H1 (cell line): ENCODE data around the gene HK1. TPM values are rescaled to one million over a fixed set of nuclear protein-coding genes. Genes with fewer than 3 reads are reported as not detected.
A peak's percentile ranks its signal among the peaks of the same experiment; 100 is the strongest.

Experiments used
- CTCF ChIA-PET: fragments of 300-600 bp; sonication (Branson Sonifier 250); formaldehyde crosslinking; loops from one replicate; lab custom pipeline; 2021; ENCODE audit not compliant: partially characterized antibody; lab: Charles Lee
- POLR2A ChIA-PET: fragments of 300-600 bp; sonication (Branson Sonifier 250); formaldehyde crosslinking; loops from one replicate; lab custom pipeline; 2021; ENCODE audit warnings: inconsistent platforms; ENCODE audit not compliant: partially characterized antibody; lab: Charles Lee
- DNase-seq, 2 experiments: peaks; one replicate each; pipeline versions ENCODE4 v3.0.0 to v3.0.0-alpha.2; 2010 to 2022; ENCODE audit warnings: low spot score in 2 of 2, low read depth in 1 of 2, mixed read lengths in 1 of 2
- FAIRE-seq: peaks from 2 replicates; lab custom pipeline; 2011; peaks lifted over from hg19 to GRCh38; lab: Jason Lieb, UNC
- H2AFZ ChIP-seq: 2 replicates; pipeline ENCODE4 v1.8.1; 2012; ENCODE audit warnings: low read length, inconsistent platforms
- H2AK5ac ChIP-seq: 2 replicates; pipeline ENCODE4 v1.6.1; 2013; ENCODE audit warnings: low read depth, low read length
- H2BK120ac ChIP-seq: replicated peaks from 2 replicates; pipeline ENCODE3; 2013; ENCODE audit warnings: low read depth, low read length, inconsistent platforms
- H2BK12ac ChIP-seq: 2 replicates; pipeline ENCODE4 v1.6.1; 2013; ENCODE audit warnings: low read depth, low read length
- H2BK15ac ChIP-seq: 2 replicates; pipeline ENCODE4 v1.6.1; 2013; ENCODE audit warnings: low read length
- H2BK20ac ChIP-seq: 2 replicates; pipeline ENCODE4 v1.6.1; 2013; ENCODE audit warnings: low read length
- H2BK5ac ChIP-seq: 2 replicates; pipeline ENCODE4 v1.6.1; 2013; ENCODE audit warnings: low read depth, low read length
- H3K14ac ChIP-seq: 2 replicates; pipeline ENCODE4 v1.6.1; 2013; ENCODE audit warnings: inconsistent platforms; ENCODE audit not compliant: insufficient read length
- H3K18ac ChIP-seq: 2 replicates; pipeline ENCODE4 v1.6.1; 2013; ENCODE audit warnings: low read length; ENCODE audit errors: extremely low read depth
- H3K23ac ChIP-seq: 2 replicates; pipeline ENCODE4 v1.6.1; 2013; ENCODE audit warnings: inconsistent platforms; ENCODE audit not compliant: insufficient read length
- H3K23me2 ChIP-seq: 2 replicates; pipeline ENCODE4 v1.6.1; 2013; ENCODE audit warnings: low read depth, low read length
- H3K27ac ChIP-seq: 2 replicates; pipeline ENCODE4 v1.6.1; 2011; ENCODE audit warnings: low read depth, low read length, inconsistent platforms
- H3K27me3 ChIP-seq, 4 experiments: replicated peaks in 1 of 4; 1 replicate in 1 of 4; 2 replicates in 3 of 4; pipeline versions ENCODE4 v1.6.1 to v1.8.1; 2011 to 2013; ENCODE audit warnings: low read length in 3 of 4, mild to moderate bottlenecking in 3 of 4, inconsistent platforms in 2 of 4, mixed read lengths in 2 of 4, moderate library complexity in 1 of 4; ENCODE audit not compliant: control insufficient read depth in 3 of 4, insufficient read depth in 3 of 4; ENCODE audit errors: extremely low read depth in 1 of 4
- H3K36me3 ChIP-seq, 4 experiments: 2 replicates each; pipeline versions ENCODE4 v1.6.1 to v1.8.1; 2011 to 2013; ENCODE audit warnings: mild to moderate bottlenecking in 4 of 4, low read length in 3 of 4, moderate library complexity in 2 of 4, control low read depth in 1 of 4, inconsistent platforms in 1 of 4; ENCODE audit not compliant: insufficient read depth in 4 of 4, control insufficient read depth in 2 of 4
- H3K4ac ChIP-seq: replicated peaks from 2 replicates; pipeline ENCODE3; 2013; ENCODE audit warnings: low read length, low read depth, mixed read lengths, inconsistent platforms; ENCODE audit not compliant: insufficient read length
- H3K4me1 ChIP-seq, 4 experiments: replicated peaks in 1 of 4; 1 replicate in 1 of 4; 2 replicates in 3 of 4; pipeline versions ENCODE4 v1.6.1 to v1.8.1; 2011 to 2013; ENCODE audit warnings: low read length in 3 of 4, inconsistent platforms in 2 of 4, mixed read lengths in 1 of 4; ENCODE audit not compliant: insufficient read depth in 4 of 4, control insufficient read depth in 3 of 4
- H3K4me2 ChIP-seq, 2 experiments: 2 replicates each; pipeline versions ENCODE4 v1.6.1 to v1.8.1; 2011 to 2013; ENCODE audit warnings: low read depth in 2 of 2, low read length in 2 of 2, control low read depth in 1 of 2, inconsistent platforms in 1 of 2, mild to moderate bottlenecking in 1 of 2; ENCODE audit not compliant: insufficient read depth in 1 of 2
- H3K4me3 ChIP-seq, 4 experiments: fragments of 200-600, 300-600 bp in 1 of 4; sonication (generic), shearing (Covaris generic), sonication (Bioruptor Twin) in 1 of 4; 2 replicates each; pipeline versions ENCODE4 v1.5.1 to v1.8.1; 2011 to 2016; ENCODE audit warnings: low read length in 4 of 4, low read depth in 3 of 4, control low read depth in 2 of 4, inconsistent platforms in 2 of 4, mild to moderate bottlenecking in 2 of 4, mixed read lengths in 1 of 4, moderate library complexity in 1 of 4; ENCODE audit not compliant: insufficient read depth in 2 of 4; ENCODE audit errors: extremely low read depth in 1 of 4
- H3K56ac ChIP-seq: replicated peaks from 2 replicates; pipeline ENCODE3; 2013; ENCODE audit warnings: low read depth, mild to moderate bottlenecking, mixed read lengths, low read length, inconsistent platforms; ENCODE audit not compliant: insufficient read length
- H3K79me1 ChIP-seq: 2 replicates; pipeline ENCODE4 v1.6.1; 2013; ENCODE audit warnings: low read depth, low read length, control low read depth
- H3K79me2 ChIP-seq, 2 experiments: 2 replicates each; pipeline versions ENCODE4 v1.6.1 to v1.8.1; 2012 to 2013; ENCODE audit warnings: low read length in 2 of 2, mild to moderate bottlenecking in 2 of 2, inconsistent platforms in 1 of 2; ENCODE audit not compliant: insufficient read depth in 2 of 2, control insufficient read depth in 1 of 2
- H3K9ac ChIP-seq, 4 experiments: replicated peaks in 1 of 4; 1 replicate in 1 of 4; 2 replicates in 3 of 4; pipeline versions ENCODE4 v1.6.1 to v1.8.1; 2011 to 2013; ENCODE audit warnings: low read depth in 3 of 4, low read length in 3 of 4, control low read depth in 2 of 4, mild to moderate bottlenecking in 2 of 4, moderate library complexity in 2 of 4, inconsistent platforms in 1 of 4; ENCODE audit errors: extremely low read depth in 1 of 4
- H3K9me3 ChIP-seq, 2 experiments: 2 replicates each; pipeline versions ENCODE4 v1.6.1 to v1.8.1; 2012 to 2013; ENCODE audit warnings: mild to moderate bottlenecking in 2 of 2, moderate library complexity in 2 of 2, control low read depth in 1 of 2, inconsistent platforms in 1 of 2, low read depth in 1 of 2, low read length in 1 of 2, mixed read lengths in 1 of 2; ENCODE audit not compliant: insufficient read depth in 2 of 2
- H4K20me1 ChIP-seq, 2 experiments: replicated peaks in 1 of 2; 2 replicates each; pipeline versions ENCODE3 to v1.8.1; 2011 to 2013; ENCODE audit warnings: inconsistent platforms in 2 of 2, low read length in 2 of 2, mild to moderate bottlenecking in 1 of 2; ENCODE audit not compliant: insufficient read depth in 2 of 2, control insufficient read depth in 1 of 2
- H4K5ac ChIP-seq: 2 replicates; pipeline ENCODE4 v1.6.1; 2013; ENCODE audit warnings: low read length, low read depth, mixed read lengths, inconsistent platforms; ENCODE audit not compliant: insufficient read length
- H4K8ac ChIP-seq: 2 replicates; pipeline ENCODE4 v1.8.0; 2013; ENCODE audit warnings: mild to moderate bottlenecking, moderate library complexity, low read length, inconsistent platforms; ENCODE audit not compliant: insufficient read depth; ENCODE audit errors: extremely low read depth
- H4K91ac ChIP-seq: replicated peaks from 2 replicates; pipeline ENCODE3; 2013; ENCODE audit warnings: low read length, mixed read lengths, inconsistent platforms; ENCODE audit not compliant: insufficient read length
- BRCA1 ChIP-seq: IDR thresholded peaks from 2 replicates; pipeline ENCODE4 v1.6.1; 2012; ENCODE audit warnings: low read depth, low read length, improper control_type of control experiment
- EZH2 ChIP-seq: fragments of 200-600 bp; sonication (generic); IDR thresholded peaks from 2 replicates; pipeline ENCODE4 v1.7.1; 2012; ENCODE audit warnings: low read depth, mild to moderate bottlenecking, moderate library complexity, low read length, inconsistent platforms; ENCODE audit not compliant: severe bottlenecking
- HDAC2 ChIP-seq, 2 experiments: fragments of 300-600 bp in 1 of 2; sonication (generic) in 1 of 2; IDR thresholded peaks; 2 replicates each; pipeline ENCODE4 v1.6.1; 2011 to 2012; ENCODE audit warnings: low read depth in 2 of 2, low read length in 2 of 2, mild to moderate bottlenecking in 2 of 2, moderate library complexity in 2 of 2, borderline replicate concordance in 1 of 2, inconsistent platforms in 1 of 2
- PHF8 ChIP-seq: fragments of 200-600 bp; sonication (generic); conservative IDR thresholded peaks from 2 replicates; pipeline ENCODE4 v1.7.1; 2012; ENCODE audit warnings: low read depth, mild to moderate bottlenecking, inconsistent platforms, low read length, moderate library complexity
- RAD21 ChIP-seq, 2 experiments: IDR thresholded peaks in 1 of 2; conservative IDR thresholded peaks in 1 of 2; 2 replicates each; pipeline ENCODE4 v1.6.1; 2011; ENCODE audit warnings: low read depth in 2 of 2, low read length in 2 of 2, improper control_type of control experiment in 1 of 2, inconsistent platforms in 1 of 2, mild to moderate bottlenecking in 1 of 2, moderate library complexity in 1 of 2
- SIN3A ChIP-seq, 2 experiments: IDR thresholded peaks in 1 of 2; conservative IDR thresholded peaks in 1 of 2; 2 replicates each; pipeline ENCODE4 v1.6.1; 2011 to 2012; ENCODE audit warnings: low read length in 2 of 2, improper control_type of control experiment in 1 of 2, low read depth in 1 of 2, mild to moderate bottlenecking in 1 of 2
- WGBS, 2 experiments: shearing (Covaris generic) in 1 of 2; methylation state at CpG; one replicate each; pipeline versions ENCODE4 v1.1.6 to v1.1.7; 2013 to 2015; ENCODE audit warnings: low lambda C conversion rate in 2 of 2, mixed read lengths in 2 of 2, inconsistent platforms in 1 of 2, low coverage in 1 of 2, missing lambda C conversion rate in 1 of 2; ENCODE audit not compliant: insufficient replicate concordance in 2 of 2, insufficient coverage in 1 of 2, insufficient read length in 1 of 2; ENCODE audit errors: extremely low coverage in 1 of 2, missing lambda C conversion rate in 1 of 2; 5-methylcytosine and 5-hydroxymethylcytosine counted together
- polyA plus RNA-seq, 7 experiments: library from polyadenylated mRNA; depleted of rRNA in 3 of 7; stranded (reverse) in 5 of 7; unstranded in 2 of 7; fragments of >200 nt in 5 of 7; fragments of 200-250 nt in 2 of 7; gene quantifications; 1 replicate in 5 of 7; 2 replicates in 1 of 7; 4 replicates in 1 of 7; pipeline versions ENCODE4 v1.2.1 to v1.2.3, GENCODE V29; 2011 to 2013; ENCODE audit warnings: missing spikeins in 2 of 7, mixed read lengths in 2 of 7
- total RNA-seq: library from RNA; stranded (reverse); fragmentation: NEBNext Ultra II Directional; extraction: Animal tissue kit (Norgen Biotek cat#: 25700); gene quantifications from 2 replicates; pipeline ENCODE4 v1.2.1, GENCODE V29; 2021

HK1 gene
- total and polyA plus RNA-seq, 2 of the 8 experiments (the other 6 are each of a cell fraction or from before 2014, with no cell fraction given): 55.8 to 247 TPM

DNA sequence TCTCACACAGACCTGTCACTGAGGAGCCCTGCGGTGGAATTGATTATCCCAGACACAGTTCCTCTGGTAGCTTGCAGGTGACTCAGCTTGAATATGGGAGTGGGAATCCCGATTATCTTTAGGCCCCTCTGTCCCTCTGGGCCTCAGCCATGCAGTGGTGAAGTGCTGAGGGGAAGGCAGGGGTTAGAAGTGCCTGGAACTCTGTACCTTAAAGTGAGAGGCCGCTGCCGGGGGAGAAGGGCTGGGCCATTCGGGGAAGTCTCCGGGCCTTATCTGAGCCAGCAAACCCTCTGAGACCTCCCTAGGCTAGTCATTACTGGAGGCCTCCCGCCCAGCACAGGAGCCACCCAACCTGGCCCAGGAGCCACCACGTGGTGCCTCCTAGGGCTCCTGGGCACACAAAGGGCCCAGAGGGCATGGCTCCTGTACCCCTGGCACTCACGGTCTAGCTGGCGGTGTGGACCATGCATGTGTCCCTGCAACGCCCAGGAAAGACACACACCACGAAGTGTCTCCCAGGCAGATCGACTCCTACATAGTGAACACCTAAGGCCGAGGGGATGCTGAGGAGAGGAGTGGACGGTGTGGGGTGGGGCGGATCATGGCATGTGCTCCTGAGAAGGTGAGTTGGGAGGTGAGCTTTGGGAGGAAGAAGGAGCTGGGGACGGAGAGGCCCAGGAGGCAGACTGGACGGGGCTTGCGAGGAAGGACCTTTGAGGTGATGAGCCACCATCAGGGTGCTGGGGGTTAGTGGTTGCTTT, 56.2 kb downstream of the HK1 start:
- peaks cover 0 to 4% (median 0%) of the 10 kb centered on the region in 4 experiments; a peak in 1 of 8 replicates for H3K36me3 ChIP-seq
- H3K4me3 ChIP-seq: no peak overlapping the region
- peak overlapping the region; percentile 24 for H4K5ac ChIP-seq
- no peaks in the 10 kb centered on the region for H3K9me3 ChIP-seq
- 82% methylated on average over 19 of the region's 19 CpGs; no CpG with 5 or more reads in 1 of the 2 experiments for WGBS, 2 experiments
- no peaks in the 10 kb centered on the region for H3K27me3 ChIP-seq
- H3K14ac ChIP-seq: no peak overlapping the region
- H3K27ac ChIP-seq: peak overlapping the region; percentile 49; the same call in 1 of the 2 replicates
- no peak overlapping the region for H2AFZ ChIP-seq
- H2BK5ac ChIP-seq: peak overlapping the region; percentile 22
- peaks cover 26 to 52% (median 44%) of the 10 kb centered on the region in 4 experiments for H3K4me1 ChIP-seq
- DNase-seq (no peak), FAIRE-seq (no peak)
- H4K91ac ChIP-seq: peak overlapping the region; percentile 39
- no peak overlapping the region for H3K4me2 ChIP-seq
- no peak overlapping the region for H3K23ac ChIP-seq
- no peak overlapping the region for H3K56ac ChIP-seq
- CTCF ChIA-PET: interaction anchor here (0.5 to 4.0 kb wide), 17 partner anchors 10 to 1225 kb away, joined by 3 to 23 read pairs (median 5); no protein-coding TSS in a partner anchor
- no peak for TF ChIP-seq BRCA1
- TF ChIP-seq SIN3A (conservative IDR thresholded peaks at IDR 0.05 in 1 of 2, IDR thresholded peaks at IDR 0.05 in 1 of 2; ENCODE audit: low read depth in 1 of 2, low read length in 2 of 2): no peak
- no peak for TF ChIP-seq HDAC2 (IDR thresholded peaks at IDR 0.05; ENCODE audit: borderline replicate concordance in 1 of 2, low read depth in 2 of 2, low read length in 2 of 2)
- no peak for TF ChIP-seq EZH2
- TF ChIP-seq PHF8: no peak
- no peak for TF ChIP-seq RAD21 (IDR thresholded peaks at IDR 0.05 in 1 of 2, conservative IDR thresholded peaks at IDR 0.05 in 1 of 2; ENCODE audit: low read depth in 2 of 2, low read length in 2 of 2)
- TF ChIP-seq, all 59 proteins: peak for 0
- peak overlapping the region; percentile 72 for H4K8ac ChIP-seq
- peaks cover 3% of the 10 kb centered on the region; the same call in 1 of the 2 replicates for H3K23me2 ChIP-seq
- no peaks in the 10 kb centered on the region for H4K20me1 ChIP-seq
- H3K4ac ChIP-seq: peak overlapping the region; percentile 19
- POLR2A ChIA-PET: interaction anchor here (1.1 to 2.0 kb wide), 6 partner anchors 8 to 30 kb away, joined by 3 to 7 read pairs (median 4); no protein-coding TSS in a partner anchor
- H2AK5ac ChIP-seq: 0 out of 2 replicates have a peak overlapping the region, but pooled peaks have one; percentile 87
- no peak overlapping the region; a peak in 1 of 7 replicates for H3K9ac ChIP-seq
- H2BK12ac ChIP-seq: peak overlapping the region; percentile 69; the same call in 1 of the 2 replicates
- H2BK20ac ChIP-seq: peak overlapping the region; percentile 38; the same call in 1 of the 2 replicates
- peaks cover 39 to 92% of the 10 kb centered on the region in 2 experiments for H3K79me2 ChIP-seq
- H3K18ac ChIP-seq: peak overlapping the region; percentile 15
- H2BK120ac ChIP-seq: peak overlapping the region; percentile 17
- H2BK15ac ChIP-seq: peak overlapping the region; percentile 37; the same call in 1 of the 2 replicates
- H3K79me1 ChIP-seq: peaks cover 16% of the 10 kb centered on the region; the same call in 1 of the 2 replicates
